Stimulated activated CD4-positive, alpha-beta T cell treated with anti-CD3 and anti-CD28 coated beads, Interleukin-4, amount 100 ng/mL, for 24 hours (primary cell): ENCODE data around the gene CCDC167.

Source experiments
- DNase-seq: peaks from one replicate; pipeline ENCODE4 v3.0.0-alpha.2; 2020

Gene CCDC167

DNA sequence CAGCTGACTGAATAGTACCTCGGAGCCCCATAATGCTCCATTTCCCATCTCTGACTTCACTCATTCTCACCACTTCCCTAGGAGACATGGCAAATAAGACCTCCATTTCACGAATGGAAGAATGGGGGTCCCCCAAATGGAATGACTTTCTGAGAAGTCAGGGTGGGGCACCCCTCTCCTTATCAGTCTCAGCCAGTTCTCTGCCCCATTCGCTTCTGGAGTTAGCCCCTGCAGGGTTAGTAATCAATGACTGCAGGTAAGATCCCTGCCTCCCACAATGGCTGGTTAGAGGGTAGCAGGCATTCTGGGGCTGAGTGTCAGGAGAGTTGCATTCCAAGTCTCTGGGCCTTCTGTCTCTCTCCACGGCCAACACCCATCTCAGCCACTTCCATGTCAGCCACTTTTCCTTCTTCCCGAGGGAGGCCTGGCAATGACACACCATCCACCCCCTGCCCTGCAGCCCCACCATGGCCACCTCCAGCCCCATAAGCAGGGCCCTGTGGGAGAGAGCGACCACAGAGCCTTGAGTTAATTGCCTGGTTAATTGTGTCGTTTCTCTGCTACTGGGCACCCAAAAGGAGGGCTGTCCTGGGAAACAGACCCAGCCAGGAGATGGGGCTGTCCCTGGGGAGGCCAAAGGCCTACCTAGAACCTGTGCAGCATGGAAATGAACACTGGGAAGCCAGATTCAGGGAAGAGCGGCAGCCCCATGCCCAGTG, 13.4 kb downstream of the CCDC167 start:
- no peak for DNase-seq

DNA sequence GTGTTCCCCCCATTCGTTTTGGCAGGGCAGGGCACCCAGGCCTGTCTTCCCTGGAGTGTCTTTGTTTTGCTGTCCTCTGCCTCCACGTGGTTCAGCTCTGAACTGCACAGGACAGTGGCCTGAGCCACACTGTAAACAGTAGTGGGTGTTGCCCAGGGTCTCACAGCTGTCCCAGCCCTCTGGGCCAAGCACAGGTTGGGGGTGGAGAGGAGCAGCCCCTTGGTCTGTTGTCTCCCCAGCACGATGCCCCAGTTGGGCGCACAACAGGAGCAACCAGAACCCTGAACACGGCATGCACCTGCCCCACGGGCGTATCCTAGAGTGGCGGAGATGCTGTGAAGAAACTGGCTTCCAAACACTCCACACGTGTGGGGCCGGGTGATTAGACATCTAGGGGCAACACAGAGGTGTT, 14.4 kb downstream of the CCDC167 start:
- no peak for DNase-seq

GRCh38 chr6:37484786-37485170, 14.9 kb downstream of the CCDC167 start:
- no peak for DNase-seq

- peak; percentile 77 for DNase-seq
These were observed 15.5 kb downstream of the CCDC167 start for GRCh38 chr6:37483917-37484785.

- DNase-seq = no peak
These were observed 16.3 kb downstream of the CCDC167 start for GRCh38 chr6:37483252-37483901.

- no peak for DNase-seq
These were observed 17.0 kb downstream of the CCDC167 start for GRCh38 chr6:37482606-37483251.

DNA sequence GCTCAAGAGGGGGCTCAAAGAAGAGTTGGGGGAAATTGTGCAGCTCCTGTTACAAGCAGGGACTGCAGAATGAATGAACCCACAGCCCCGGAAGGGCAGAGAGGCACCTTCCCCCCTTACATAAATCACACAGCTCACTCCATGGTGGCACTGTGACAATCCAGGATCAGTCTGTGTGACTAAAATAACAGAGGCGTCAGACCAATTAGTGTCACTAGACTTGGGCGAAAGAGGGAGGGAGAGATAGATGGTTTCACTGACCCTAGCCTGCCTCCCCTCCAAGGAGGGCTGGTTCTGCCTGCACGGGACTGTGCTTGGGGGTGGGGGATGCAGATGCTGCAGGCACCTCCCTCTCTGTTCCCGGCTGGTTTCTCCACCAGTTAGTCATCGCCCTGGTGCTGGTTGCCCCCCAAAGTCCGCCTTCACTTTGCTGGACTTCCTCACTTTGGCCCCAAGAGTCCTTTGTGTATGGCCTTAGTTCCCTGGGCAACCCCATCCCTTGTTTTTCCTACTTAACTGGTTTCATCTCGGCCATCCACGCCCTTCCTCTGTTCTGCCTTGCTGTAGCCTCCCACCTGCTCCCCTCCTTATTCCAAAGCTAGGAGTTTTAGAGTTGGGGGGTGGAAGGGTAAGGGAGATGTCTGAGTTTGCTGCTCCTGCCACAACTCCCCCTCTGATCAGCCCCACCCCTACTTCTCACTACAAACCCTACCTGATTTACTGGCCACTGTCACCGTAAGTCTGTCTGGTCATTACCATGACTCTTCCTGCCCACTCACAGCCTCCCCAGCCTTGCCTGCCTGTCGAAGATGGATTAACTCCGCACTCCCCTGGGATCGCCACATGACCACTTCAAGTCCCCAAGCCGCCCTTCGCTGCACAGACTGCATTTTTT, 17.7 kb downstream of the CCDC167 start:
- DNase-seq = no peak

- DNase-seq = no peak
These were observed 18.6 kb downstream of the CCDC167 start for GRCh38 chr6:37480951-37481534.

DNA sequence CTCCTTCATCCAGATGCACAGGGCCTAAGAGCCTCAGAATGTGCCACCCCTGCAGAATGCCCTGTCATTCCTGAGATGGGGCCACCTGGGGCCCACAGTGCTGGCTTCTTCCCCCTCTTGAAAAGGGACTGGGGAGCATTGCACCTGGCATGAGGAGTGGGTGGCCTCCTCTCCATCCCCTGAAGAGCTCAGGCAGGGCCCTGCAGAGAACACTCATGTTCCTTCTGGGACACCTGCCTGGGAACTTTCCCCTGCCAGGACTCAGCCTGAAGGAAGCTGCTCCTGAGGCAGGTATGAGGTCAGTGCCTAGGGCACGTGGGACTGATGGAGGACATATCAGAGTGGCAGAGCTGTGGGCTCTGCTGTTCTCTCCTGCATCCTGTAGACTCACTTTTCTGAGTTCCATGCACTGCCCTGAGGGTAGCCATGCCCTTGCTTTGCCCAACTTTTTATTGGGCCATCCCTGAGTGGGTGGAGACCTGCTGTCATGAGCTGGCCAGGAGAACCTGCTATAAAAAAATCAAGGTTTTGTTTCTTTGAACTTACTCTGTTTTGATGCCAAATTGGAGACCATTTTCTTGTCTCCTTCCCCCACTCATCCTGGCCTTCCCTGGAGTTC, 19.5 kb downstream of the CCDC167 start:
- DNase-seq = no peak

- no peak for DNase-seq
These were observed 20.3 kb downstream of the CCDC167 start for GRCh38 chr6:37479266-37479854.

- no peak for DNase-seq
These were observed 20.9 kb downstream of the CCDC167 start for GRCh38 chr6:37478827-37479226.

DNA sequence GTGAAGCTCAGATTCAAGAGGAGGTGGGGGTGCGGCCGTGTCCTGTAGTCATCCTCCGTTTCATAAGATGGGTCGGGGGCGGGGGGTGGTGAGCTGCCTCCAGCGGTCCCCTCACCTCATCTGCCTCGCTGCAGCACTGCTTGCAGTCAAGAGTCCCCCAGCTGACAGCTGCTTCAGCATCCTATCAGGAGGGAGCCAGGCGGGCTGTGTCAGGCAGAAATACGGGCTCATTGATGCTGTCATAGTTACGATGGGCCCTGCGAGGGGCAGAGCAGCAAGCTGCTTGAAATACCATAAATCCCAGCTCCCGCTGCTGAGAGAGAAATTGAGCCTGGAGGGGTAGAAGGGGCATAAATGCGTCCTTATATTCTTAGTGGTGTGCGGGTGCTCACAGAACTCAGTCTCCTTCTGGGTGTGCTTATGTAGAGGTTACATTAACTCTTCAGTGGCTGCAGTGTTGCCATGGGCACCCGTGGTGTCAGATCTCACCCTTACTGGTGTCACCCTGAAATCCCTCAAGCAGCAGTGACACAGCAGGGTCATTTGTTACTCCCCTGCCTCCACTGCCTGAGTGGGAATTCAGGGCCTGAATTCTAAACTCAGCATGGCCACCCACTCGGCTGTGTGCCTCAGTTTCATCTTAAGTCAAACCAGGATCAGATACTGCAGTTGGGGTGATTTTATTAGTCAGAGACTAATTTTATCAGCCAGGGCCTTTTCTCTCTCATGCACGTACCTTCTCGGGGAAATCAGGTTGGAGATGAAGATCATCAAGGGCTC, 21.8 kb downstream of the CCDC167 start:
- DNase-seq = no peak

DNA sequence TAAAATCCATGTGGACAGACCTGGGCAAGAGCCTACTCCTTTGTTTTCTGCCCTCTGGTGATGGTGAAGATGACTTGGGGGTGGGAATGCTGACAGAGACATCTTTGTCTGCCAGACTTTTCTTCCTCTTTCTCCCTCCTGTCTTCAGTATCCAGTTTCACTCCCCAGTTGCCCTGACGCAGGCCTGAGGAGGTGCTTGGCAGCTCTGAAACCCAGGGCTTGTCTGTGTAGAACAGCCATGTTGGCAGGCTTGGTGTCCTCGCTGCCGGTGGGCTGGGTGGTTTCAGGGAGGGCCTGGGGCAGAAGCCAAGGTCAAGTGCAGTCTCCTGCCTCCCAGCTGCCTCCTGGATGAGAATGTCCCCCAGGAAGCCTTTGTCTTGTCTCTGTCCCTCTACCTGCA, 22.5 kb downstream of the CCDC167 start:
- no peak for DNase-seq

DNA sequence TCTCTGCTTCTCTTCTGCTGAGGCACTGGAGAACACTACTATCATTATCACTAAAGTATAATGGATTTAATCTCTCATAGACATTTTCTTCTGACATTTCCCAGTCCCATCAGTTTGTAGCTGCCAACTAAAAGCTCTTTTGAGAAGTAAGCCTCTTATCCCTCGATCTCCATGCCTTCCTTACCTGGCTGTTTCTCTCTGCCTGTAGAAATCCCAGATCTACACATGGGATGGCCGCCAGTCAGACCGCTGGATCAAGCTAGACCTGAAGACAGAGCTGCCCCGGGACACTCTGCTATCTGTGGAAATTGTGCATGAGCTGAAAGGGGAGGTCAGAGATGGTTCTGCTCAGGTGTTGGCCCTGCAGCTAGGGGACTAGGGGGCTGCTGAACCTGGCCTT, 25.4 kb downstream of the CCDC167 start:
- no peak for DNase-seq

DNA sequence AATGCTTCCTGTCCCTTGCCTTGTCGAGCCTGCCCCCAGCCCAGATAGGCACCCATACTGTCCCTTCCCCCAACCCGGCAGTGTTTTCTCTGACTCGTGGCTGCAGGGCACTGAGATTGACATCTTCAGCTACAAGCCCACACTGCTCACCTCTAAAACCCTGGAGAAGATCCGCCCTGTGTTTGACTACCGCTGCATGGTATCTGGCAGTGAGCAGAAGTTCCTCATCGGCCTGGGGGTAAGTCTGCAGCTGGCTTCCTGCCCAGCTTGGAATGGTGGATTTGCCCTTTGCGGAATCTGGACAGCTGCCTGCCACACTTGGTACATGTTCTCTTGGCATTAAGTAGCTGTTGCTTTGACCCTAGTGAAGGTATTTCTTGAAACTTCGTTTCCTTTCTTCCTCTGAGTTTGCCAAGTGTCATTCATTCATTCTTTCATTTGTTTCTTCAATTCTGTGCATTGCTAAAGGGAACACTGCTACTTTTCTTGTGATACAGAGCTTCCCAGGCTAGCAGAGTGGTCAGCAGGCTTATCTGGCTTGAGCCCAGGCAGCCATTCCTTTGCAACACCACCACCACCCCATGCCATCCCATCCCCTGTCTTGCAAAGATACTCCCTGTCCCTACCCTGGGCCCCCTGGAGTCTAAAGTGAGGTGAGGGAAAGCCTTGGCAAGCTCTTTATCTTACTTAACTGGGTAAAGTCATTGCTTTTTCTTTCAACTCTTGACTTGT, 26.2 kb downstream of the CCDC167 start:
- no peak for DNase-seq

DNA sequence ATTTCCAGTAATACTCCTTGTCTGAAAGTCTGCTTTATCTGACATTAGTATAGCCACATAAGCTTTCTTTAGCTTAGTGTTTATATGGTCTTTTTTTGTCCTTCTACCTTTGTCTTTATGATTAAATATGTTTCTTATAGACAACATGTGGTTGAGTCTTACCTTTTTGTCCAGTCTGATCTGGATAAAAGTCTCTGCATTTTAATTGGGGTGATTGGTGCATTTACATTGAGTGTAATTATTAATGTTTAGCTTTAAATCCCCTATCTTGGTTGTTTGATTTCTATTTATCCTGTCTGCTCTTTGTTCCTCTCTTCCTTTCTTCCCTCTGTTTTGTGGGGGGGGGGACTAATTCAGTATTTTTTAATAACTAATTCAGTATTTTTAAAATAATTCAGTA, 32.0 kb downstream of the CCDC167 start:
- DNase-seq = no peak

- DNase-seq = no peak
These were observed 36.6 kb downstream of the CCDC167 start for GRCh38 chr6:37463110-37463509.

DNA sequence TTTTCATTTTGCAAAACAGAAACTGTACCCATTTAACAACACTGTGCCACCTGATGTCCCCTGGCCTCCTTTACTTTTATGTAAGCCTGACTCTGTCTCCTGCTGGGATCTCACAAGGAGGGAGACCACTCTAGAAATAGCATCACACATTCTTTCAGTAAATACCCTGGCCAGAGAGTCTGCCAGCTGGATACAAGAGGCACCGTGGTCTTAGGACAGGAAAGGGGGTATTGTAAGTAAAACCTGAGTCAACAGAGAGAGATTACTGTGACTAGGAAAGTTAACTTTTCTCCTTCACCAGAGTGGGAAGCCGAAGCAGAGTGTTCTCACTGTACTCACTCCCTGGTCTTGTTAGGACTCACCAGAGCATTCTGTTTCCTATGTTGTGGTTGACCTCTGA, 38.9 kb downstream of the CCDC167 start:
- DNase-seq = no peak
